ENCODE data around the gene FCAMR.

FCAMR gene

DNA sequence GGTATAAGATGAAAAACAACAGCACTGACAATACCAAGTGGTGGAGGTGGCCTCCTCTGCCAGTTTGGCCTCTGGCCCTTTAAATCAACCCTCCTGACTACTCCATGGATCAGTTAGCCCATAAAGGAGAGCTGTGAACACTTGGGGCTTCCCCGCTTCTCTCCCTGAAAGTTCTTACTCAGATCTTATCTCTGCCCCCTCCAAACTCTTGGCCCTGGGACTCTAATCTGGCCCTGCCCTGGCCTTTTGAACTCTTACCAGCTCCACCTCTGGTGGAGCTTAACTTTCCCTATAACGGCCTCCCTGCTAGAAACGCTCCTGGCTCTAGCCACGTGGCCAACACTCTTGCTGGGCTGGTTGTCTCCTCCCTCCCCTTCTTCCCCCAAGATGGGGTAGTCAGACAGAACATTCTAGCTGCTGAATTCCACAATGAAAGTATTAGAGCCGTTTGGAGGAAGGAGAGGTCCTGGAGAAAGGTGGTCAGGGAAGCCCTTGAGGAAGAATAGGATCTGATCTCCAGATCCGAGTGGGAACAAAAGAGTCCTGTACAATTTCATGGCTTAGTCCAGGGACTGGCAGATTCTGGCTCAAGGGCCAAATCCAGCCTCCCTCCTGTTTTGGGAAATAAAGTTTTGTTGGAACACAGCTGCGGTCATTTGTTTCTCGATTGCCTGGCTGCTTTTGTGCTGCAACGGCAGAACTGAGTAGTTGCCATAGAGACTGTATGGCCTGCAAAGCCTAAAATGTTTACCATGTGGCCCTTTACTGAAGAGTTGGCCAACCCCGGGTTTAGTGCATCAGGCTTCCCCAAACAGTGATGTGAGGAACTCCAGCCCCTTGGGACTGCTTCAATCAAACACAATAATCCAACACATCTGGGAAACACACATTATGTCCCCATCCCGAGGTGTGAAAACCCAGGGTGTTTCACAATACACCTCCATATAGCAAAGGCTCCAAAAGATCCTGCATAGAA lies 14.5 kb downstream of the FCAMR start:
- TF ChIP-seq, protein P1, sequence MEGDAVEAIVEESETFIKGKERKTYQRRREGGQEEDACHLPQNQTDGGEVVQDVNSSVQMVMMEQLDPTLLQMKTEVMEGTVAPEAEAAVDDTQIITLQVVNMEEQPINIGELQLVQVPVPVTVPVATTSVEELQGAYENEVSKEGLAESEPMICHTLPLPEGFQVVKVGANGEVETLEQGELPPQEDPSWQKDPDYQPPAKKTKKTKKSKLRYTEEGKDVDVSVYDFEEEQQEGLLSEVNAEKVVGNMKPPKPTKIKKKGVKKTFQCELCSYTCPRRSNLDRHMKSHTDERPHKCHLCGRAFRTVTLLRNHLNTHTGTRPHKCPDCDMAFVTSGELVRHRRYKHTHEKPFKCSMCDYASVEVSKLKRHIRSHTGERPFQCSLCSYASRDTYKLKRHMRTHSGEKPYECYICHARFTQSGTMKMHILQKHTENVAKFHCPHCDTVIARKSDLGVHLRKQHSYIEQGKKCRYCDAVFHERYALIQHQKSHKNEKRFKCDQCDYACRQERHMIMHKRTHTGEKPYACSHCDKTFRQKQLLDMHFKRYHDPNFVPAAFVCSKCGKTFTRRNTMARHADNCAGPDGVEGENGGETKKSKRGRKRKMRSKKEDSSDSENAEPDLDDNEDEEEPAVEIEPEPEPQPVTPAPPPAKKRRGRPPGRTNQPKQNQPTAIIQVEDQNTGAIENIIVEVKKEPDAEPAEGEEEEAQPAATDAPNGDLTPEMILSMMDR (IDR thresholded peaks at IDR 0.05; ENCODE audit: poor library complexity, severe bottlenecking), result no peak
- Histone ChIP-seq H3K27ac (ENCODE audit: poor library complexity, severe bottlenecking) (no peak overlapping the region), H3K4me1 (ENCODE audit: insufficient read depth, poor library complexity, severe bottlenecking) (no peaks in the 10 kb centered on the region), H3K27me3 (ENCODE audit: insufficient read depth, poor library complexity, severe bottlenecking) (no peaks in the 10 kb centered on the region), H3K36me3 (ENCODE audit: low read depth) (no peaks in the 10 kb centered on the region), H3K9me3 (ENCODE audit: severe bottlenecking) (no peaks in the 10 kb centered on the region), H3K4me3 (ENCODE audit: severe bottlenecking) (no peak overlapping the region)
- DNase-seq (ENCODE audit: low spot score) (no peak), ATAC-seq (ENCODE audit: low read depth) (no peak)

DNA sequence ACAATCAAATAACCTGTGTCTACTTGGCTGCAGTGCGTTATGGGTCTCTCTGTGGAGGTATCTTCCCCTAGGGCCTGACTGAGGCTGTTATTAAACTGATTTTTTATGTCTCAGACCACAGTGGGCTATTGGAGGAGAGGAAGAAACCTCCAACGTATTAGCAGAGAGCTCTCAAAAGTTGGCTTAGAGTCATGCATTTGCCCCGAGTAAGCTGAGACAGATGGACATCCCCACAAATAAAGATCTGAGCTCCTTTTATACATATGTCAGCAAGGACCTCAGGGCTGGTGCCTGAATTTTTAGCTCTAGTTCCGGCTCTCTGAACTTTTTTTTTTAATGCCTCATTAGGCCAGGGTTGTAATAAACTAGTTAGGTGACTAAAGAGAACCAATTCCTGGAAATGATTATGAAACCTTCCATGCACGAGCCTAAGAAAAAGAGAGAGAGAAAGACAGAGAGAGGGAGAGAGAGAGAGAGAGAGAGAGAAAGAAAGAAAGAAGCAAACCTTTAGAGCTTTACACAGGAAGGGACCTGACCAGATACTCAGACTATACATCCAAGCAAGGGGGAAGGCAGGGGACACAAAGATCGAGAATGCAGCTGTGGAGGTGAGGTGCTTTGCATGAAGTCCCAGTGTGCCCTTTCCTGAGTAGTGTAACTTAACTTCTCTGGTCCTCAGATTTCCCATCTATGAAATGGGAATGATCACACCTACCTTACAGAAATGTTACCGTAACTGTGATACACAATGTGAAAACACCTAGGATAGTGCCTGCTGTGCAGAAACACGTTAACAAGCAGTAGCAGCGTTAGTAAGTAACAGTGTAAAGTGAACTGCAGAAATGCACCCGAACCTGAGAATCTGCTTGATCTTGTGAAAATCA lies 15.6 kb downstream of the FCAMR start:
- DNase-seq (ENCODE audit: low spot score) (no peak), ATAC-seq (ENCODE audit: low read depth) (no peak)
- Histone ChIP-seq H3K4me1 (ENCODE audit: insufficient read depth, poor library complexity, severe bottlenecking) (no peaks in the 10 kb centered on the region), H3K36me3 (ENCODE audit: low read depth) (no peaks in the 10 kb centered on the region), H3K27ac (ENCODE audit: poor library complexity, severe bottlenecking) (no peak overlapping the region), H3K27me3 (ENCODE audit: insufficient read depth, poor library complexity, severe bottlenecking) (no peaks in the 10 kb centered on the region), H3K9me3 (ENCODE audit: severe bottlenecking) (no peaks in the 10 kb centered on the region), H3K4me3 (ENCODE audit: severe bottlenecking) (no peak overlapping the region)
- TF ChIP-seq, protein P1 (IDR thresholded peaks at IDR 0.05; ENCODE audit: poor library complexity, severe bottlenecking), result no peak

DNA sequence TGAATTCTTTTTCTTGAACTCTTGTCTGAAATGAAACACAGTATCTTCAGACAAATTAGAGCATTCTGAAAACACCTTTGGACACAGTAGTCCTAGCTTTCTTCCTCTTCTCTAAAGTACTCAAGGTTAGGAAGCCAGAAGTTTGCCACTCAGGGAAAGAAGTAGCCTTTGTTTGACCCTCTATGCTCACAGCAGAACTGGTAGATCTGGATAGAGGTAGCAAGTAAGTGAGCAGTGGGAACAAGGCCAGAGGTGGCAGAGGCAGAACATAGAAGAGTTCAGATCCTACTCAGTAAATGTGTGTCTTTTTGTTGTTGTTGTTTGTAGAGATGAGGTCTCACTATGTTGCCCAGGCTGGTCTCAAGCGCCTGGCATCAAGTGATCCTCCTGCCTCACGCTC lies 16.6 kb downstream of the FCAMR start:
- Histone ChIP-seq H3K4me1 (ENCODE audit: insufficient read depth, poor library complexity, severe bottlenecking) (no peaks in the 10 kb centered on the region), H3K4me3 (ENCODE audit: severe bottlenecking) (no peak overlapping the region), H3K36me3 (ENCODE audit: low read depth) (no peaks in the 10 kb centered on the region), H3K27me3 (ENCODE audit: insufficient read depth, poor library complexity, severe bottlenecking) (no peaks in the 10 kb centered on the region), H3K27ac (ENCODE audit: poor library complexity, severe bottlenecking) (no peak overlapping the region), H3K9me3 (ENCODE audit: severe bottlenecking) (no peaks in the 10 kb centered on the region)
- ATAC-seq (ENCODE audit: low read depth) (no peak), DNase-seq (ENCODE audit: low spot score) (no peak)
- TF ChIP-seq, protein P1 (IDR thresholded peaks at IDR 0.05; ENCODE audit: poor library complexity, severe bottlenecking), result no peak

DNA sequence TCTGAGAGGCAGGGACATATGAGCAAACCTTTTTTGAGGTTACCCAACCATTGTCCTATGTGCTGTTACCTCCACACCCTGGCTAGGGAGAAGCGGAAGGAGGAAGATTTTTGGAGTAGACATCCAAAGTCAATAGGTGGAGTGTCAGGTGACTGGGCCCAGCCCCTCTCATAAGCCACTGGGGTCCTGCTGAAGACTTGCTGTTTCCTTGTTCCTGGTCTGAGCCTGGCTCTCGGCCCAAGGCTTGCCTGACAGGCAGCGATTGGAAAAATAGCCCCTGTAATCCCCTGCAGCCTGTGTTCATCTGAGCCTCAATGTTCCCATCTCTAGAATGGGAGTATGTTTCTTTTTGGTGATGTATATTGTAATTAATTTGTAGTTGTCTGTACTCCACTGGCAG lies 17.1 kb downstream of the FCAMR start:
- Histone ChIP-seq H3K27ac (ENCODE audit: poor library complexity, severe bottlenecking) (no peak overlapping the region), H3K4me1 (ENCODE audit: insufficient read depth, poor library complexity, severe bottlenecking) (no peaks in the 10 kb centered on the region), H3K27me3 (ENCODE audit: insufficient read depth, poor library complexity, severe bottlenecking) (no peaks in the 10 kb centered on the region), H3K9me3 (ENCODE audit: severe bottlenecking) (no peaks in the 10 kb centered on the region), H3K36me3 (ENCODE audit: low read depth) (no peaks in the 10 kb centered on the region), H3K4me3 (ENCODE audit: severe bottlenecking) (no peak overlapping the region)
- DNase-seq (ENCODE audit: low spot score), result no peak
- no peak for ATAC-seq (ENCODE audit: low read depth)
- TF ChIP-seq, protein P1 (IDR thresholded peaks at IDR 0.05; ENCODE audit: poor library complexity, severe bottlenecking), result no peak
